Memory B cell (primary cell): ENCODE data around the gene MYORG.
A peak's percentile ranks its signal among the peaks of the same experiment; 100 is the strongest.
"Not testable (repeated sequence)": the region's sequence is repeated elsewhere in the genome, so short reads cannot be mapped to it uniquely, and the experiment has no call there.

Source experiments
- ATAC-seq: fragments of 150-1000 bp; cut with Tn5 transposase; 2 replicates; pipeline ENCODE4 v1.10.0; 2021; ENCODE audit warnings: low read depth, mild to moderate bottlenecking, moderate library complexity
- DNase-seq, 2 donors: peaks; one replicate each; pipeline ENCODE4 v3.0.0; 2022; ENCODE audit warnings: low spot score in 2 of 2
- H3K27ac Mint-ChIP-seq: one replicate; pipeline ENCODE4 v1.8.0; 2022; ENCODE audit warnings: mild to moderate bottlenecking, moderate library complexity, mixed read lengths
- H3K27me3 Mint-ChIP-seq: one replicate; pipeline ENCODE4 v1.8.0; 2022; ENCODE audit warnings: mixed read lengths
- H3K36me3 Mint-ChIP-seq: one replicate; pipeline ENCODE4 v1.8.0; 2022; ENCODE audit warnings: mild to moderate bottlenecking, mixed read lengths
- H3K4me1 Mint-ChIP-seq: one replicate; pipeline ENCODE4 v1.8.0; 2022; ENCODE audit warnings: mixed read lengths
- H3K4me3 Mint-ChIP-seq: one replicate; pipeline ENCODE4 v1.8.0; 2022; ENCODE audit warnings: mild to moderate bottlenecking, moderate library complexity, mixed read lengths
- H3K9me3 Mint-ChIP-seq: one replicate; pipeline ENCODE4 v1.8.0; 2022; ENCODE audit warnings: mixed read lengths

MYORG gene

GRCh38 chr9:34341659-34342295, 34.9 kb downstream of the MYORG start:
- ATAC-seq (no peak), DNase-seq (no peak)
- Mint-ChIP-seq H3K4me1 (no peaks in the 10 kb centered on the region), H3K4me3 (no peak overlapping the region), H3K36me3 (peaks cover 26% of the 10 kb centered on the region), H3K27me3 (no peaks in the 10 kb centered on the region), H3K27ac (no peak overlapping the region), H3K9me3 (no peaks in the 10 kb centered on the region)

GRCh38 chr9:34338665-34339385, 37.9 kb downstream of the MYORG start:
- no peaks in the 10 kb centered on the region for H3K9me3 Mint-ChIP-seq
- no peak for ATAC-seq
- DNase-seq, result no peak
- no peak overlapping the region for H3K27ac Mint-ChIP-seq
- peaks cover 25% of the 10 kb centered on the region for H3K36me3 Mint-ChIP-seq
- H3K4me1 Mint-ChIP-seq, result no peaks in the 10 kb centered on the region
- H3K27me3 Mint-ChIP-seq, result no peaks in the 10 kb centered on the region
- H3K4me3 Mint-ChIP-seq, result no peak overlapping the region

- H3K36me3 Mint-ChIP-seq, result peaks cover 19% of the 10 kb centered on the region
- not testable (repeated sequence) for DNase-seq, ATAC-seq, H3K4me3 Mint-ChIP-seq, H3K27me3 Mint-ChIP-seq, H3K4me1 Mint-ChIP-seq, H3K9me3 Mint-ChIP-seq, H3K27ac Mint-ChIP-seq
Measured at GRCh38 chr9:34338079-34338478, 38.6 kb downstream of the MYORG start.

- no peaks in the 10 kb centered on the region for H3K27me3 Mint-ChIP-seq
- H3K4me1 Mint-ChIP-seq, result peaks cover 1% of the 10 kb centered on the region
- no peaks in the 10 kb centered on the region for H3K9me3 Mint-ChIP-seq
- ATAC-seq, result no peak
- peaks cover 16% of the 10 kb centered on the region for H3K36me3 Mint-ChIP-seq
- H3K4me3 Mint-ChIP-seq, result no peak overlapping the region
- H3K27ac Mint-ChIP-seq, result no peak overlapping the region
- no peak for DNase-seq
Measured at GRCh38 chr9:34337403-34337802, 39.3 kb downstream of the MYORG start.

GRCh38 chr9:34335376-34335775, 41.3 kb downstream of the MYORG start:
- peaks cover 7% of the 10 kb centered on the region for H3K36me3 Mint-ChIP-seq
- no peak for ATAC-seq
- H3K9me3 Mint-ChIP-seq, result no peaks in the 10 kb centered on the region
- peaks cover 12% of the 10 kb centered on the region for H3K4me1 Mint-ChIP-seq
- H3K27me3 Mint-ChIP-seq, result no peaks in the 10 kb centered on the region
- no peak for DNase-seq
- no peak overlapping the region for H3K4me3 Mint-ChIP-seq
- no peak overlapping the region for H3K27ac Mint-ChIP-seq

GRCh38 chr9:34334916-34335315, 41.8 kb downstream of the MYORG start:
- H3K36me3 Mint-ChIP-seq, result peaks cover 3% of the 10 kb centered on the region
- H3K9me3 Mint-ChIP-seq, result no peaks in the 10 kb centered on the region
- H3K4me3 Mint-ChIP-seq, result no peak overlapping the region
- peaks cover 17% of the 10 kb centered on the region for H3K4me1 Mint-ChIP-seq
- no peak for DNase-seq
- H3K27me3 Mint-ChIP-seq, result no peaks in the 10 kb centered on the region
- no peak overlapping the region for H3K27ac Mint-ChIP-seq
- no peak for ATAC-seq

- no peaks in the 10 kb centered on the region for H3K9me3 Mint-ChIP-seq
- H3K4me1 Mint-ChIP-seq, result peaks cover 19% of the 10 kb centered on the region
- DNase-seq (no peak), ATAC-seq (no peak)
- no peak overlapping the region for H3K4me3 Mint-ChIP-seq
- H3K27ac Mint-ChIP-seq, result no peak overlapping the region
- no peaks in the 10 kb centered on the region for H3K27me3 Mint-ChIP-seq
- H3K36me3 Mint-ChIP-seq, result peaks cover 3% of the 10 kb centered on the region
Measured at GRCh38 chr9:34334337-34334824, 42.3 kb downstream of the MYORG start.

- peaks cover under 1% of the 10 kb centered on the region for H3K36me3 Mint-ChIP-seq
- H3K4me3 Mint-ChIP-seq, result no peak overlapping the region
- H3K9me3 Mint-ChIP-seq, result no peaks in the 10 kb centered on the region
- H3K4me1 Mint-ChIP-seq, result peaks cover 19% of the 10 kb centered on the region
- no peak for DNase-seq
- no peak for ATAC-seq
- H3K27ac Mint-ChIP-seq, result no peak overlapping the region
- no peaks in the 10 kb centered on the region for H3K27me3 Mint-ChIP-seq
Measured at GRCh38 chr9:34333836-34334235, 42.9 kb downstream of the MYORG start.

- H3K4me3 Mint-ChIP-seq, result no peak overlapping the region
- ATAC-seq (no peak), DNase-seq (no peak)
- no peak overlapping the region for H3K27ac Mint-ChIP-seq
- H3K36me3 Mint-ChIP-seq, result no peaks in the 10 kb centered on the region
- no peaks in the 10 kb centered on the region for H3K9me3 Mint-ChIP-seq
- H3K4me1 Mint-ChIP-seq, result peaks cover 19% of the 10 kb centered on the region
- no peaks in the 10 kb centered on the region for H3K27me3 Mint-ChIP-seq
Measured at GRCh38 chr9:34332076-34332964, 44.4 kb downstream of the MYORG start.

GRCh38 chr9:34331196-34331595, 45.5 kb downstream of the MYORG start:
- no peaks in the 10 kb centered on the region for H3K27me3 Mint-ChIP-seq
- no peak for DNase-seq
- H3K4me1 Mint-ChIP-seq, result peaks cover 19% of the 10 kb centered on the region
- no peak for ATAC-seq
- H3K27ac Mint-ChIP-seq, result peak overlapping the region; percentile 88
- H3K36me3 Mint-ChIP-seq, result no peaks in the 10 kb centered on the region
- H3K9me3 Mint-ChIP-seq, result no peaks in the 10 kb centered on the region
- H3K4me3 Mint-ChIP-seq, result no peak overlapping the region

GRCh38 chr9:34328987-34329832, 47.5 kb downstream of the MYORG start, which contains the start of the genes KIF24 and NUDT2:
KIF24 (minus strand) TSS chr9:34329268; CDS start chr9:34311346, 17,922 bp downstream.
NUDT2 (plus strand) TSS chr9:34329569; CDS start chr9:34339040, 9,471 bp downstream.
- Mint-ChIP-seq H3K4me3 (peak within 1 kb of the TSS; percentile 94), H3K27me3 (no peaks in the 10 kb centered on the region), H3K27ac (peak within 1 kb of the TSS; percentile 97), H3K4me1 (peaks cover 19% of the 10 kb centered on the region), H3K36me3 (no peaks in the 10 kb centered on the region), H3K9me3 (no peaks in the 10 kb centered on the region)
- peak; percentile 86 to 95 for DNase-seq
- peak; percentile 87 for ATAC-seq

GRCh38 chr9:34328500-34328986, 48.2 kb downstream of the MYORG start:
- no peaks in the 10 kb centered on the region for H3K27me3 Mint-ChIP-seq
- H3K4me1 Mint-ChIP-seq, result peaks cover 19% of the 10 kb centered on the region
- H3K9me3 Mint-ChIP-seq, result no peaks in the 10 kb centered on the region
- DNase-seq (no peak), ATAC-seq (no peak)
- H3K4me3 Mint-ChIP-seq, result peak overlapping the region; percentile 94
- peak overlapping the region; percentile 97 for H3K27ac Mint-ChIP-seq
- no peaks in the 10 kb centered on the region for H3K36me3 Mint-ChIP-seq

- ATAC-seq, result no peak
- H3K4me3 Mint-ChIP-seq, result no peak overlapping the region
- H3K9me3 Mint-ChIP-seq, result no peaks in the 10 kb centered on the region
- H3K27me3 Mint-ChIP-seq, result no peaks in the 10 kb centered on the region
- no peaks in the 10 kb centered on the region for H3K36me3 Mint-ChIP-seq
- H3K27ac Mint-ChIP-seq, result no peak overlapping the region
- no peak for DNase-seq
- peaks cover 12% of the 10 kb centered on the region for H3K4me1 Mint-ChIP-seq
Measured at GRCh38 chr9:34326690-34327089, 50.0 kb downstream of the MYORG start.
